Measurements from ENCODE around the gene KAZN. TPM values are rescaled to one million over a fixed set of nuclear protein-coding genes. Genes with fewer than 3 reads are reported as not detected.
"Not testable (repeated sequence)": the region's sequence is repeated elsewhere in the genome, so short reads cannot be mapped to it uniquely, and the experiment has no call there.

Gene KAZN
- 9.4 TPM for total RNA-seq (ENCODE audit: insufficient read depth, low replicate concordance)

DNA sequence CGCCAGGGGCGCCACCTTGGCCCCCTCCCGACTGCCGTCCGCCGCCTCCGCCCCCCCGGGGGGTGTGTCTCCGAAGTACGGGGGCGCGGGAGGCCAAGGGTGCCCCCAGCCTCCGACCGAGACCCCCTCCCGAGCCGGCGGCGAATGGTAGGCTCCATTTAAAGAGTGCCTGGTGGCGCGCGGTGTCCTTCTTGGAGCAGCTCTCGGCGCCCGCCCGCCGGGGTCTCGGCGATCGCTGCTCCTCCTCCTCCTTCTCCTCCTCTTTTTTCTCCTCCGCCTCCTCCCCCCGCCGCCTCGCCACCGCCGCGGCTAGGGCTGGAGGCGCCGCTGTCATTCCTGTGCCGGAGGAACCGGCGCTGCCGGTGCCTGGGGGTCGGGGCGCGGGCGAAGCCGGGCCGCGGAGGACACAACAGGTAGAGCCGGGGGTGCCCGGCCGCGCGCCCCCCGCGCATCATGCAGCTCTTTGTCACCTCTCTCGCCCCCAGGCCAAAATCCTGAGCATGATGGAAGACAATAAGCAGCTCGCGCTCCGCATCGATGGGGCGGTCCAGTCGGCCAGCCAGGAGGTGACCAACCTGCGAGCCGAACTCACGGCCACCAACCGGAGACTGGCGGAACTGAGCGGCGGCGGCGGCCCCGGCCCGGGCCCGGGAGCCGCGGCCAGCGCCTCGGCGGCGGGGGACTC is at the start of gene KAZN:
TSS of gene KAZN (plus strand) at position 188 of the 685 bp plus-strand sequence.
- DNase-seq (ENCODE audit: low spot score): no peak

- DNase-seq (ENCODE audit: low spot score): no peak
These were observed 48.4 kb upstream of the KAZN start for GRCh38 chr1:14549897-14550620.

- no peak for DNase-seq (ENCODE audit: low spot score)
These were observed 47.1 kb upstream of the KAZN start for GRCh38 chr1:14551386-14551785.

DNA sequence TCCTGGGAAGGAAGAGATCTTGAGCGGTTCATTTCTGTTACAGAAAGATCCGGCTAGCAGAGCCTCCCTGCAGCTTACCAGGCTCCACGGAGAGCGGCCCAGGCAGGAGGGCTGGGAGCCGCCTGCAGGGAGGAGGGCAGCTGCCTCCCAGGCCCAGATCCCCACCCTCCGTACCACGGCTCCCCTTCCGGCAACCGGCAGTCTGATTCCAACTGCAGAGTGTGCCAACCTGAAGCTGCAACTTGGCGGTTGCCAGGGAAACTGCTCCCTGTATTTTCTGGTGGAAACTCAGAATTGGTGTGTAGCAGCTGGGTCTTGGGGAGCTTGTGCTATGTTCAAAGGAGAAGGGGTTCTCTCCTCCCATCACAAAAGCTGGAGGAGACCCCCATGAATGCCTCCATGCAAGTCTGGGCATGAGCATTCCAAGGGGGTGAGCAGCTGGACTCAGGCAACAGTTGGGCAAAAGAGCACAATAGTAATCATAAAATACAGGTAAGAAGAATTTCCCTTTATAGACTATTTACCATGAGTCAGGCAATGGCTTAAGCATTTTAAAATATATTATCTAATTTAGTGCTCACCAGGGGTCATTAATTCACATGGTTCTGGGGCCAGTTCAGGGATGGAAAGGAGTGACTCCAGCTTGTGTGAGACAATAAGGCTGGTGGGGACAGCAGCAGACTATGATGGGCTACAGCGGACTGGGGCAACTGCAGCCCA is 46.1 kb upstream of the KAZN start:
- no peak for DNase-seq (ENCODE audit: low spot score)

- no peak for DNase-seq (ENCODE audit: low spot score)
These were observed 44.8 kb upstream of the KAZN start for GRCh38 chr1:14553711-14554110.

DNA sequence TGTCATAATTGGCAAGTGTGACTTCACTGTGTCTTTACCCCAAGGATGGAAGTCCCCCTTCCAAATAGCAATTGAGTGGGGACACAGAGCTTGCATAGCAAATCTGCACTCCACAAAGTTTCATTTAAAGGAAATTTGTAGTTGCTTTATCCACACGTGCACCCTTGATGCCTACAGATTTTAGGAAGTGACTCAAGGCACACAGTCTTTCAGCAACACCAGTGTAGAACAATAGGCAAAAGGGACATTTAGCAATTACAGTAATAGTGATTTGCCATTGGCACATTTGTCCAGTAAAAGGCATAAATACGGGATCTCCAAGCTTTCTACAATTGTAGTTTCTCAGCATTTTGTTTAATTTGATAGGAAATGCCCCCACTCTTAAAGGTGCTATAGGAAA is 43.4 kb upstream of the KAZN start:
- no peak for DNase-seq (ENCODE audit: low spot score)

DNA sequence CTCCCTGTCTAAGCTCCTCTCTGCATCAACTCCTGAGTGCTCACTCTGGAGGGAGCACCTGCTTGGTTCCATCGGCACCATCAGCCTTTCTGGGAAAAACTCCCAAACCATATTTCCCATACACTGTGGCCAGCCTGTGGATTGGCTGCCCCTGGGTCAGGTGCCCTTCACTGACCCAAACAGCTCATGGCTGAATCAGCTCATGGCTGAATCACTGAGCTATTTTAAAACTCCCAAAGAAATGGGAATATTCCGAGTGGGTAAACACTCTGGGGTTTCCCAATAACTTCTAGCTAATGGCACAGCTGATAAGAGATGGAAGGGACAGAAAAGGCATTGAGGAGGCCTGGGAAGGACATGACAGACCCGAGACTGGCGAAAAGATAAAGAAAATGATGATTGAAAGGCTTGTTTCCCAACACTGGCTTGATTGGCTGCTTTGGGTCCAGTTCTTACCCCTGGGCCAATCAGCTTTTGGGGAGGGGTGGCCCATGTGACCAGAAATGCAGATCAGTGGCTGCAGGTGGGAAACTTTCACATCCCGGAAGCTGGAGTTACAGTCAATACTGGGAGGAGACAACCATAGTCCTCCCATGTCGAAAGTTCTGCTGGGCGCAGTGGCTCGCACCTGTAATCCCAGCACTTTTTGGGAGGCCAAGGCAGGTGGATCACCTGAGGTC is 37.3 kb upstream of the KAZN start:
- no peak for DNase-seq (ENCODE audit: low spot score)

DNA sequence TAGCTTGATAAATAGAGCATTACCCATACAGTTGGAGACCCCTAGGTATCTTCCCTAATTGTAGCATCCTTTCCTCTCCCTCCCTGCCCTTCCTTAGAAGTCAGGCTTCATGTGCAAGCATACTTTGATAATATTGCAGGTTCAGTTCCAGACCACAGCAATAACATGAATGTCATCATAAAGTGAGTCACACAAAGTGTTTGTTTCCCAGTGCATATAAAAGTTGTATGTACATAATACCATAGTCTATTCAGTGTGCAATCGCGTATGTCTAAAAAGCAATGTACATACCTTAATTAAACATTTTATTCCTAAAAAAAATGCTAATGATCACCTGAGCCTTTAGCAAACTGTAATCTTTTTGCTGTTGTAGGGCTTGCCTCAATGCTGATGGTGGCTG is 33.4 kb upstream of the KAZN start:
- DNase-seq (ENCODE audit: low spot score): no peak

GRCh38 chr1:14567056-14567455 is 31.4 kb upstream of the KAZN start:
- DNase-seq (ENCODE audit: low spot score): no peak

GRCh38 chr1:14567903-14568302 is 30.6 kb upstream of the KAZN start:
- DNase-seq (ENCODE audit: low spot score): no peak

DNA sequence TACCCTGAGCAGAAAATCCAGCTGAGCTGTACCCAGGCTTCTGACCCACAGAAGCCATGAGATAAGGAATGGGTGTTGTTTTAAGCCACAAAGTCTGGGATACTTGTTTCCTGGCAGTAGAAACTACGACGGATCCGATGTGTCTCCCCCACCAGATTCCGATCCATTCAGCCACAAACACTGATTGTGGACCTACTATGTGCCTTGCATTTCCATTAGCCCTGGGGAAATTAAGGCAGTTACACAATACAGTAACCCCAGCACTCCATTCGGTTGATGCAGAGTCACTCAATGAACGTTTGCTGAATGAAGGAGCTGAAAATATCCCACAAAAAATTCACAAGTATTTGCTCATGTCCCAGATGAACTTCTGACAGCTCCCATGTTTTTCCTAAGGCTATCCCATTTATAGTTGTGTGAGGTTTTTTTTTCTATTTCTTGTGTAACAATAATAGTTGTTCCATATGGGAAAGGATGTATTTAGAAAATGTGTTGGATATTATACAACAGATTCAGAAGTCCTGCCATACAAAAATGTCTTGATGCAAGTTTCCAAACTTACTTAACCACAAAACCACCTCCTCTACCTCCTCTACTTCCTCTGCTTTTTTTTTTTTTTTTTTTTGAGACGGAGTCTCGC is 29.6 kb upstream of the KAZN start:
- no peak for DNase-seq (ENCODE audit: low spot score)

DNA sequence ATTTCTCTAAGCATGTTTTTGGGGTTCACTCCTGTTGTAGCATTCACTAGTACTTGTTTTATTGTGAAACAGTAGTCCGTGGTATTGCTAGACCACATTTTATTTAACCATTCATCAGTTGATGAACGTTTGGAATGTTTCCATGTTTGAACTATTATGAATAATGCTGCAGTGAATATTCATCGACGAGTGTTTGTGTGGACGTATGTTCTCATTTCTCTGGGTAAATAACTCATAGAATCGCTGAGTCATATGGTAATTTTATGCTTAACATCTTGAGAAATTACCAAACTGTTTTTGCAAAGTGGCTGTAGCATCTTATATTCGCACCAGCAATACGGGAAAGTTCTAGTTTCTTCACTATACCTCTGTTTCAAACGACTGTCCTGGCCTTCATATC is 28.0 kb upstream of the KAZN start:
- DNase-seq (ENCODE audit: low spot score): no peak

DNA sequence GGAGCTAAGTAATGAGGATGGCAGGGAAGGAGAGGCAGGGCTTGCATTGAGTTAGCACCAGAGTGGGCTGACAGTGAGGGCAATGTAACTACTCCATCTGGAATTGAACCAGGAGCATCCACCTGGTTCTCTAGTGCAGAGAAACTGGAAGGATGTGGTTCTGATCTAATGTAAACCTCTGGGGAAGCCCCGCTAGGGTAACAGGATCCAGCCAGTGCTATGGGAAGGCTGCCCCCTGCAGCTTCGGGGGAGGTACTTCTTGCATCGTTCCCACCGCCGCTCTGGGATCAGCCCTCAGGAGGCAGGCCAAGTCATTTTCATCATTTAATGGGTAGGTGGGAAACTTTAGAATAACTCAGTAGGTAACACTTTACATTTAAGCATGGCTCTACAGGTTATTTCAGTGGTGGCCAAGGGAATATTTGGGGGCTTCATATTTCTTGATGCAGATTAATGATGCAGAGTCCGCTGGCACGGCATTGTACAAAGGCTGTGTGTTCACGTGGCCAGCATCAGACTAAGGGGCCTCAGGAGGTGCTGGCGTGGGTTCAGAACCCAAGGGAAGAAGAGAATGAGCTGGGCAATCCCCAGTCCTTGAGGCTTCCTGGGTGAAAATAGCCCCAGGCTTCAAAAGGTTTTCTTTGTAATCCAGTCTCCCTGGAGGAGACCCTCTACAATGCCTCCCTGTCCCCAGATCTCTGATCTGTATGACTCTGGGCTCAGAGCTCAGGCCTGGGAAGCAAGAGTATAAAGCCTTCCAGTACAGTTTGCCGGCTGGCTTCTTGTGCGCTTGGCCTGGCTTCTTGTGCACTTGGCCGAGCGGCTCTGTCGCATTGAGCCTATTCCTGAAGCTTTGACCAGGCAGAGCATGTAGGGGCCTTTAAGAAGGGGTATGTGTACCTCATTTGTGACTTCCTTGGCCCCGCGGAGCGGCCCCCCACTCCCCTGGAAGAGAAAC is 26.4 kb upstream of the KAZN start:
- no peak for DNase-seq (ENCODE audit: low spot score)

- DNase-seq (ENCODE audit: low spot score): no peak
These were observed 25.6 kb upstream of the KAZN start for GRCh38 chr1:14572861-14573260.

GRCh38 chr1:14576155-14576554 is 22.3 kb upstream of the KAZN start:
- DNase-seq (ENCODE audit: low spot score): no peak

GRCh38 chr1:14577261-14577660 is 21.2 kb upstream of the KAZN start:
- DNase-seq (ENCODE audit: low spot score): no peak

DNA sequence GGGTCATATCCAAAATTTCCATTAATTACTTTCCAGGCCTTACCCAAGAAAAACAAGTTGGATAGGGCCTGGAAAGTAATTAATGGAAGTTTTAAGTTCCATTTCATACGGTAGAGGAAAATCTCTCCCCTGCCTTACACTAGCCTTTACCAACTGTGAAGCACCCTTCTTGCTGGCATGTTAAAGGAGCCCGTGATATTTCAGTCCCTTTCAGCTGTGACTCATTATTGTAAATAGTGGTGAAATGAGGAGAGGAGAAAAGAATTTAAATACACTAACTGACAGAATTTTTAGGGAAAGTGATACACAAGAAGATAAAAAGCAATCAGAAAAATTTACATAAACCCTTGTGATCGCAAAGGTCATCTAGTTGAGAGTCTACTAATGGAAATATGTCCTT is 20.3 kb upstream of the KAZN start:
- DNase-seq (ENCODE audit: low spot score): no peak

GRCh38 chr1:14580295-14580694 is 18.2 kb upstream of the KAZN start:
- not testable (repeated sequence) for DNase-seq (ENCODE audit: low spot score)

- no peak for DNase-seq (ENCODE audit: low spot score)
These were observed 17.5 kb upstream of the KAZN start for GRCh38 chr1:14580986-14581385.

DNA sequence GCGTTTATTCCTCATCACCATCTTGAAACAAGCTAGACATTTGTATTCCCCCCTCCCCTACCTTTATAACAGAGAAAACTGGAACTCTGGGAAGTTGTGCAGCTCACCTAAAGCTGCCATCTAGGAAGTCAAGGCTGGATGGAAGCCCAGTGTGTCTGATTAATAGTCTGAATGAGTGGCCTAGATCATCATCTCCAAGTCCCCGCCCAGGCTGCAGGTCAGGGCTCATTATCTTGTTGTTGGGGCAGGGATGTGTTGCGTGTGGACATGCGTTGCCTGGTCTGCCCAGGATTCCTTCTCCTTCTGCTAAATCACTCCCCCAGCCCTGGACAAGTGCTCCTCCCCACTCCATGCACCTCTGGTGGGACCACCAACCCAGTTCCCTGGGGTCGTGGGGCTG is 14.7 kb upstream of the KAZN start:
- DNase-seq (ENCODE audit: low spot score): no peak
